HepG2 (cell line): ENCODE measurements around the gene PRKCD. TPM values are rescaled to one million over a fixed set of nuclear protein-coding genes. Genes with fewer than 3 reads are reported as not detected.
A peak's percentile ranks its signal among the peaks of the same experiment; 100 is the strongest.

Experiments used
- ATAC-seq: fragments of 200-7000 bp; cut with Tn5 transposase; 3 replicates; pipeline ENCODE4 v1.9.1; 2020; ENCODE audit warnings: mild to moderate bottlenecking, moderate library complexity
- BruUV-seq: library from RNA; stranded (reverse); fragments of 400-500 nt; replicated peaks from 2 replicates; lab custom pipeline; 2021; lab: Mats Ljungman, UMichigan
- CTCF ChIA-PET: fragments of 300-600 bp; formaldehyde crosslinking; extraction: SDS; loops from one replicate; lab custom pipeline; 2021; ENCODE audit warnings: low total read pairs, inconsistent platforms, low intra/inter-chr PET ratio; lab: Yijun Ruan, JAX
- POLR2A ChIA-PET: fragments of 350-600 bp; sonication (Branson Sonifier 250); formaldehyde crosslinking; loops from one replicate; lab custom pipeline; 2020; ENCODE audit warnings: antibody characterized with exemption, inconsistent platforms; lab: Yijun Ruan, JAX
- DNase-seq: peaks from one replicate; pipeline ENCODE4 v3.0.0-alpha.2; 2015; ENCODE audit warnings: low spot score
- FAIRE-seq: peaks from 3 replicates; lab custom pipeline; 2011; peaks lifted over from hg19 to GRCh38; lab: Jason Lieb, UNC
- H2AFZ ChIP-seq: one replicate; pipeline ENCODE4 v1.6.1; 2011; ENCODE audit warnings: low read length, inconsistent platforms
- H3K27ac ChIP-seq: fragments of 300-600 bp; 3 replicates; pipeline ENCODE4 v1.8.0; 2011; ENCODE audit warnings: mixed run types, mild to moderate bottlenecking, mixed read lengths, low read length, inconsistent platforms; ENCODE audit not compliant: insufficient read depth; ENCODE audit errors: extremely low read length
- H3K27me3 ChIP-seq, 2 experiments: fragments of 200-600 bp in 1 of 2; 2 replicates in 1 of 2; 3 replicates in 1 of 2; pipeline versions ENCODE4 v1.6.0 to v1.8.0; 2011; ENCODE audit warnings: low read length in 2 of 2, mild to moderate bottlenecking in 2 of 2, moderate library complexity in 2 of 2, inconsistent platforms in 1 of 2; ENCODE audit not compliant: insufficient read depth in 2 of 2, control insufficient read depth in 1 of 2
- H3K36me3 ChIP-seq, 2 experiments: fragments of 200-600 bp in 1 of 2; replicated peaks in 1 of 2; 2 replicates in 1 of 2; 3 replicates in 1 of 2; pipeline versions ENCODE4 v1.5.1 to v1.8.0; 2011; ENCODE audit warnings: low read length in 2 of 2, inconsistent platforms in 1 of 2; ENCODE audit not compliant: insufficient read depth in 2 of 2, control insufficient read depth in 1 of 2
- H3K4me1 ChIP-seq: 2 replicates; pipeline ENCODE4 v1.5.1; 2012; ENCODE audit warnings: low read length, inconsistent platforms; ENCODE audit not compliant: insufficient read depth
- H3K4me2 ChIP-seq: 2 replicates; pipeline ENCODE4 v1.6.0; 2011; ENCODE audit warnings: low read depth, low read length, inconsistent platforms
- H3K4me3 ChIP-seq, 3 experiments: fragments of 200-600 bp in 1 of 3; sonication (generic), shearing (Covaris generic) in 1 of 3; replicated peaks in 1 of 3; 2 replicates each; pipeline ENCODE4 v1.5.1; 2011 to 2016; ENCODE audit warnings: low read length in 3 of 3, inconsistent platforms in 2 of 3, low read depth in 2 of 3, mild to moderate bottlenecking in 2 of 3, control low read depth in 1 of 3, mixed read lengths in 1 of 3; ENCODE audit not compliant: insufficient read depth in 1 of 3
- H3K79me2 ChIP-seq: one replicate; pipeline ENCODE4 v1.6.1; 2011; ENCODE audit warnings: low read length, inconsistent platforms; ENCODE audit not compliant: insufficient read depth
- H3K9ac ChIP-seq: 2 replicates; pipeline ENCODE4 v1.6.0; 2011; ENCODE audit warnings: mild to moderate bottlenecking, low read depth, low read length, inconsistent platforms; ENCODE audit not compliant: insufficient read depth
- H3K9me3 ChIP-seq: 2 replicates; pipeline ENCODE4 v1.5.1; 2012; ENCODE audit warnings: mild to moderate bottlenecking, low read length
- H4K20me1 ChIP-seq: 2 replicates; pipeline ENCODE4 v1.6.0; 2011; ENCODE audit warnings: inconsistent platforms, mild to moderate bottlenecking, low read length, moderate library complexity; ENCODE audit not compliant: insufficient read depth
- ADNP ChIP-seq: sonication (generic); formaldehyde crosslinking; IDR thresholded peaks from 2 replicates; pipeline ENCODE4 v1.4.0; 2020; ENCODE audit warnings: missing genetic modification reagents
- HIVEP1 ChIP-seq: sonication (generic); formaldehyde crosslinking; IDR thresholded peaks from 2 replicates; pipeline ENCODE4 v1.4.0; 2020; ENCODE audit warnings: mild to moderate bottlenecking, missing genetic modification reagents
- HOXA3 ChIP-seq: sonication (generic); formaldehyde crosslinking; IDR thresholded peaks from 2 replicates; pipeline ENCODE4 v1.5.0; 2020; ENCODE audit warnings: missing genetic modification reagents
- IKZF4 ChIP-seq: sonication (generic); formaldehyde crosslinking; IDR thresholded peaks from 2 replicates; pipeline ENCODE4 v1.5.1; 2020; ENCODE audit warnings: borderline replicate concordance, mild to moderate bottlenecking, low read depth, missing genetic modification reagents; ENCODE audit errors: not compliant biosample characterization
- NFIC ChIP-seq: IDR thresholded peaks from 2 replicates; pipeline ENCODE4 v1.6.1; 2012; ENCODE audit warnings: mild to moderate bottlenecking, low read length, inconsistent platforms
- NRL ChIP-seq: sonication (generic); formaldehyde crosslinking; IDR thresholded peaks from 2 replicates; pipeline ENCODE4 v1.5.0; 2020; ENCODE audit warnings: missing genetic modification reagents, mild to moderate bottlenecking, moderate library complexity, borderline replicate concordance
- ZNF121 ChIP-seq: sonication (generic); formaldehyde crosslinking; IDR thresholded peaks from 2 replicates; pipeline ENCODE4 v1.5.0; 2020; ENCODE audit warnings: mild to moderate bottlenecking, missing genetic modification reagents
- ZNF253 ChIP-seq: sonication (generic); formaldehyde crosslinking; IDR thresholded peaks from 2 replicates; pipeline ENCODE4 v1.8.0; 2022; ENCODE audit warnings: mild to moderate bottlenecking, missing genetic modification reagents, borderline replicate concordance
- ZNF574 ChIP-seq: sonication (generic); formaldehyde crosslinking; IDR thresholded peaks from 2 replicates; pipeline ENCODE4 v1.4.0; 2020; ENCODE audit warnings: missing genetic modification reagents
- ZNF629 ChIP-seq: sonication (generic); formaldehyde crosslinking; conservative IDR thresholded peaks from 2 replicates; pipeline ENCODE4 v1.5.0; 2020; ENCODE audit warnings: missing genetic modification reagents
- WGBS: methylation state at CpG from one replicate; pipeline ENCODE4 v1.1.6; 2017; ENCODE audit warnings: low lambda C conversion rate; 5-methylcytosine and 5-hydroxymethylcytosine counted together
- in situ Hi-C: cut with HindIII; loops from 2 replicates; pipeline ENCODE4 v1.10.0; 2017; ENCODE audit warnings: low pct_unique_long_range_greater_than_20kb; ENCODE audit not compliant: extremely low pct_ligation_motif_present
- intact Hi-C: fragments of 100-400 bp; cut with micrococcal nuclease; formaldehyde crosslinking; loops from one replicate; pipeline ENCODE4 v1.10.0; 2022; ENCODE audit not compliant: unreplicated experiment
- polyA plus RNA-seq, 8 experiments: library from polyadenylated mRNA; depleted of rRNA in 3 of 8; stranded (reverse) in 7 of 8; unstranded in 1 of 8; fragments of >200 nt; fragmentation: Illumina TruSeq in 4 of 8; extraction: Trizol in 4 of 8; gene quantifications; 2 replicates each; pipeline versions ENCODE4 v1.2.1 to v1.2.3, GENCODE V29; 2011 to 2016; ENCODE audit warnings: low read depth in 4 of 8, missing spikeins in 1 of 8, mixed read lengths in 1 of 8; ENCODE audit not compliant: insufficient read depth in 1 of 8
- total RNA-seq, 5 experiments: library from RNA; depleted of rRNA; stranded (reverse); fragments of >200 nt; fragmentation: Illumina TruSeq; extraction: Trizol; gene quantifications; 2 replicates each; pipeline ENCODE4 v1.2.3, GENCODE V29; 2016; ENCODE audit warnings: low read depth in 1 of 5
- TF ChIP-seq, protein P1 (sequence below): sonication (generic); formaldehyde crosslinking; IDR thresholded peaks from 2 replicates; pipeline ENCODE4 v1.4.0; 2020; ENCODE audit warnings: low read depth, missing genetic modification reagents
- TF ChIP-seq, protein P2 (sequence below): sonication (generic); formaldehyde crosslinking; conservative IDR thresholded peaks from 2 replicates; pipeline ENCODE4 v1.4.0; 2020; ENCODE audit warnings: mild to moderate bottlenecking, missing genetic modification reagents, moderate library complexity

Gene PRKCD
- total and polyA plus RNA-seq, 2 of the 13 experiments (the other 11 are each of a cell fraction or from before 2014, with no cell fraction given), result 1.6 to 40.7 TPM

- intact Hi-C loops (loop anchor here (5.0 kb wide), 1 partner anchor 35 kb away; the partner anchor contains the start of gene TKT), in situ Hi-C loops (no loop called here)
- Histone ChIP-seq H3K27ac (peak overlapping the region; percentile 75), H3K4me2 (peak overlapping the region; percentile 65), H3K27me3 (no peaks in the 10 kb centered on the region), H3K79me2 (no peaks in the 10 kb centered on the region), H3K9me3 (no peaks in the 10 kb centered on the region), H3K9ac (peak overlapping the region; percentile 54), H2AFZ (no peak overlapping the region), H3K36me3 (peaks cover 18 to 35% of the 10 kb centered on the region in 2 experiments), H3K4me1 (peaks cover 56% of the 10 kb centered on the region), H3K4me3 (peak overlapping the region in 1 of 3 experiments; percentile 18; a peak in 1 of 6 replicates), H4K20me1 (0 out of 2 replicates have a peak, but pooled peaks cover 3% of the 10 kb centered on the region)
- ATAC-seq (peak; percentile 75), FAIRE-seq (peak; percentile 4), DNase-seq (peak; percentile 79)
- BruUV-seq, result TSS peak; percentile 39
- POLR2A ChIA-PET, result interaction anchor here (1.3 to 1.5 kb wide), 2 partner anchors 48 to 63 kb away, joined by 3 read pairs; no protein-coding TSS in a partner anchor
- WGBS, result 41% methylated on average over 11 of the region's 12 CpGs
- CTCF ChIA-PET, result no interaction called here
- TF ChIP-seq ADNP (CRISPR knock-in tag) (no peak), HIVEP1 (CRISPR knock-in tag) (no peak), NFIC (no peak), ZNF253 (0 out of 2 replicates have a peak, but pooled peaks have one; percentile 38), ZNF574 (CRISPR knock-in tag) (peak; percentile 36; the same call in 1 of the 2 replicates), IKZF4 (no peak), HOXA3 (peak; percentile 40; the same call in 1 of the 2 replicates), NRL (0 out of 2 replicates have a peak, but pooled peaks have one; percentile 41), ZNF121 (CRISPR knock-in tag) (no peak), ZNF629 (0 out of 2 replicates have a peak, but pooled peaks have one; percentile 33)
- TF ChIP-seq, protein P1, sequence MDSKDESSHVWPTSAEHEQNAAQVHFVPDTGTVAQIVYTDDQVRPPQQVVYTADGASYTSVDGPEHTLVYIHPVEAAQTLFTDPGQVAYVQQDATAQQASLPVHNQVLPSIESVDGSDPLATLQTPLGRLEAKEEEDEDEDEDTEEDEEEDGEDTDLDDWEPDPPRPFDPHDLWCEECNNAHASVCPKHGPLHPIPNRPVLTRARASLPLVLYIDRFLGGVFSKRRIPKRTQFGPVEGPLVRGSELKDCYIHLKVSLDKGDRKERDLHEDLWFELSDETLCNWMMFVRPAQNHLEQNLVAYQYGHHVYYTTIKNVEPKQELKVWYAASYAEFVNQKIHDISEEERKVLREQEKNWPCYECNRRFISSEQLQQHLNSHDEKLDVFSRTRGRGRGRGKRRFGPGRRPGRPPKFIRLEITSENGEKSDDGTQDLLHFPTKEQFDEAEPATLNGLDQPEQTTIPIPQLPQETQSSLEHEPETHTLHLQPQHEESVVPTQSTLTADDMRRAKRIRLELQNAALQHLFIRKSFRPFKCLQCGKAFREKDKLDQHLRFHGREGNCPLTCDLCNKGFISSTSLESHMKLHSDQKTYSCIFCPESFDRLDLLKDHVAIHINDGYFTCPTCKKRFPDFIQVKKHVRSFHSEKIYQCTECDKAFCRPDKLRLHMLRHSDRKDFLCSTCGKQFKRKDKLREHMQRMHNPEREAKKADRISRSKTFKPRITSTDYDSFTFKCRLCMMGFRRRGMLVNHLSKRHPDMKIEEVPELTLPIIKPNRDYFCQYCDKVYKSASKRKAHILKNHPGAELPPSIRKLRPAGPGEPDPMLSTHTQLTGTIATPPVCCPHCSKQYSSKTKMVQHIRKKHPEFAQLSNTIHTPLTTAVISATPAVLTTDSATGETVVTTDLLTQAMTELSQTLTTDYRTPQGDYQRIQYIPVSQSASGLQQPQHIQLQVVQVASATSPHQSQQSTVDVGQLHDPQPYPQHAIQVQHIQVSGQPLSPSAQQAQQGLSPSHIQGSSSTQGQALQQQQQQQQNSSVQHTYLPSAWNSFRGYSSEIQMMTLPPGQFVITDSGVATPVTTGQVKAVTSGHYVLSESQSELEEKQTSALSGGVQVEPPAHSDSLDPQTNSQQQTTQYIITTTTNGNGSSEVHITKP (CRISPR knock-in tag), result no peak
- TF ChIP-seq, protein P2, sequence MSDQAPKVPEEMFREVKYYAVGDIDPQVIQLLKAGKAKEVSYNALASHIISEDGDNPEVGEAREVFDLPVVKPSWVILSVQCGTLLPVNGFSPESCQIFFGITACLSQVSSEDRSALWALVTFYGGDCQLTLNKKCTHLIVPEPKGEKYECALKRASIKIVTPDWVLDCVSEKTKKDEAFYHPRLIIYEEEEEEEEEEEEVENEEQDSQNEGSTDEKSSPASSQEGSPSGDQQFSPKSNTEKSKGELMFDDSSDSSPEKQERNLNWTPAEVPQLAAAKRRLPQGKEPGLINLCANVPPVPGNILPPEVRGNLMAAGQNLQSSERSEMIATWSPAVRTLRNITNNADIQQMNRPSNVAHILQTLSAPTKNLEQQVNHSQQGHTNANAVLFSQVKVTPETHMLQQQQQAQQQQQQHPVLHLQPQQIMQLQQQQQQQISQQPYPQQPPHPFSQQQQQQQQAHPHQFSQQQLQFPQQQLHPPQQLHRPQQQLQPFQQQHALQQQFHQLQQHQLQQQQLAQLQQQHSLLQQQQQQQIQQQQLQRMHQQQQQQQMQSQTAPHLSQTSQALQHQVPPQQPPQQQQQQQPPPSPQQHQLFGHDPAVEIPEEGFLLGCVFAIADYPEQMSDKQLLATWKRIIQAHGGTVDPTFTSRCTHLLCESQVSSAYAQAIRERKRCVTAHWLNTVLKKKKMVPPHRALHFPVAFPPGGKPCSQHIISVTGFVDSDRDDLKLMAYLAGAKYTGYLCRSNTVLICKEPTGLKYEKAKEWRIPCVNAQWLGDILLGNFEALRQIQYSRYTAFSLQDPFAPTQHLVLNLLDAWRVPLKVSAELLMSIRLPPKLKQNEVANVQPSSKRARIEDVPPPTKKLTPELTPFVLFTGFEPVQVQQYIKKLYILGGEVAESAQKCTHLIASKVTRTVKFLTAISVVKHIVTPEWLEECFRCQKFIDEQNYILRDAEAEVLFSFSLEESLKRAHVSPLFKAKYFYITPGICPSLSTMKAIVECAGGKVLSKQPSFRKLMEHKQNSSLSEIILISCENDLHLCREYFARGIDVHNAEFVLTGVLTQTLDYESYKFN (CRISPR knock-in tag), result peak; percentile 45; the same call in 1 of the 2 replicates
Observed at GRCh38 chr3:53222183-53222901, 61.3 kb downstream of the PRKCD start.
